ENCODE data around the gene SPRY2.

Gene SPRY2

DNA sequence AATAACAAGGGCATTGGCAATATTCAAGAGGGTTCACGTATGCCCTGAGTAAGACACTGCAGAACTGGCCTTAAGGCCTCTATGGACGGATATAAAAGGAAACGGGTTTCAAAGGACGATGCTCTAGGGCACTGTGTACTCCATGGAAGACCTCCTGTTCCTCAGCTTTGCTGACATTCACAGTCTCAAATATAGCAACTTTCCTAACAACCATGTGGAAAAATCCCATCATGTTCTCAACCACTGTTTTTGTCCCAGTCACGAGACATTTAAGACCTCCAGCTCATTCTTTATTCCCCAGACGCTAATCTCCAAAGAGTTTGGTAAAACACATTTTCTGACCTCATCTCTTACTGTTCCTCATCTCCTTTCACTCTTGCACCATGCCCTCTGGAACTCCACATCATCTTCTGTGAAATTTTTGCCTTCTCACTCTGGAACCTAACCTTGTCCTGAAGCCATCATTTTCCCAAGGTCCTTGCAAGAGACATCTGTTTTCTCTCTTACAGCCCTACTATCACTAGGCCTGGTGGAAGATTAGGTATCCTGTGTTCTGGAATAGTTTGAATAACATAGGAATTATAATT, 37.6 kb downstream of the SPRY2 start:
- H3K9me3 ChIP-seq (ENCODE audit: insufficient read depth, low read depth, low read length), result no peaks in the 10 kb centered on the region
- H3F3A ChIP-seq (ENCODE audit: low read depth), result no peaks in the 10 kb centered on the region
- no peak overlapping the region for H2AFZ ChIP-seq (ENCODE audit: low read length)
- H3K36me3 ChIP-seq (ENCODE audit: insufficient read depth, low read length), result no peaks in the 10 kb centered on the region
- H3K27me3 ChIP-seq (ENCODE audit: insufficient read depth, low read length, poor library complexity, severe bottlenecking), result no peaks in the 10 kb centered on the region
- no peak overlapping the region for H3K9ac ChIP-seq (ENCODE audit: low read depth, low read length, poor library complexity, severe bottlenecking)
- no peaks in the 10 kb centered on the region for H3K79me2 ChIP-seq (ENCODE audit: insufficient read depth, low read length)
- TF ChIP-seq CTCF (conservative IDR thresholded peaks at IDR 0.05; ENCODE audit: low read length), result no peak
- TF ChIP-seq EZH2phosphoT487 (IDR thresholded peaks at IDR 0.05; ENCODE audit: borderline replicate concordance), result no peak
- H4K20me1 ChIP-seq (ENCODE audit: insufficient read depth, low read length, poor library complexity, severe bottlenecking), result no peaks in the 10 kb centered on the region
- H3K4me2 ChIP-seq (ENCODE audit: low read depth, low read length, poor library complexity, severe bottlenecking), result no peak overlapping the region
- H3K9me2 ChIP-seq (replicated peaks; ENCODE audit: low read depth, low read length), result no peaks in the 10 kb centered on the region
- H3K4me3 ChIP-seq (ENCODE audit: low read length, poor library complexity, severe bottlenecking), result no peak overlapping the region
- H3K4me1 ChIP-seq (ENCODE audit: insufficient read depth, low read length, poor library complexity, severe bottlenecking), result peaks cover 6% of the 10 kb centered on the region

GRCh38 chr13:80299046-80299445, 41.9 kb downstream of the SPRY2 start:
- no peaks in the 10 kb centered on the region for H3K79me2 ChIP-seq (ENCODE audit: insufficient read depth, low read length)
- no peak overlapping the region for H3K4me2 ChIP-seq (ENCODE audit: low read depth, low read length, poor library complexity, severe bottlenecking)
- H2AFZ ChIP-seq (ENCODE audit: low read length), result no peak overlapping the region
- H3K4me1 ChIP-seq (ENCODE audit: insufficient read depth, low read length, poor library complexity, severe bottlenecking), result no peaks in the 10 kb centered on the region
- H3K4me3 ChIP-seq (ENCODE audit: low read length, poor library complexity, severe bottlenecking), result no peak overlapping the region
- no peaks in the 10 kb centered on the region for H4K20me1 ChIP-seq (ENCODE audit: insufficient read depth, low read length, poor library complexity, severe bottlenecking)
- no peaks in the 10 kb centered on the region for H3F3A ChIP-seq (ENCODE audit: low read depth)
- no peaks in the 10 kb centered on the region for H3K27me3 ChIP-seq (ENCODE audit: insufficient read depth, low read length, poor library complexity, severe bottlenecking)
- H3K9me2 ChIP-seq (replicated peaks; ENCODE audit: low read depth, low read length), result no peaks in the 10 kb centered on the region
- TF ChIP-seq EZH2phosphoT487 (IDR thresholded peaks at IDR 0.05; ENCODE audit: borderline replicate concordance) (no peak), CTCF (conservative IDR thresholded peaks at IDR 0.05; ENCODE audit: low read length) (no peak)
- no peaks in the 10 kb centered on the region for H3K36me3 ChIP-seq (ENCODE audit: insufficient read depth, low read length)
- H3K9ac ChIP-seq (ENCODE audit: low read depth, low read length, poor library complexity, severe bottlenecking), result no peak overlapping the region
- H3K9me3 ChIP-seq (ENCODE audit: insufficient read depth, low read depth, low read length), result no peaks in the 10 kb centered on the region

DNA sequence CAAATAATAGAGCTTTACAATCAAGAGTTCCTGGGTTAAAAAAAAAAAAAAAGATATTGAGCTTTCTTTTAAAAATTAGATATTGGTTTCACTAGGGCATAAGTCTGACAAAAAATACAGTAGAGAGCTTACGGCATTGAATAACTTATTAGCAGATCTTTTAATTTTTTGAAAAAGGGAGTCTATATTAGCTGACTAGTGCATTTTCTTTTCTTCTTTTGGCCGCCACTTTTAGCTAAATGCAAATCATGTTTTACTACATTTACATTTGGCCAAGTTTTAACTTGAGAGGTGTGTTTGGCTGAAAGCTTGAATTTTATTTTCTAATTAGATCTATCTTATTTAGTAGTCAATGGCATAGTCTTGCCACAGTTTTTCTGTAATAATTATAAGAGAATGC, 43.4 kb downstream of the SPRY2 start:
- Histone ChIP-seq H3K4me1 (ENCODE audit: insufficient read depth, low read length, poor library complexity, severe bottlenecking) (no peaks in the 10 kb centered on the region), H3K4me2 (ENCODE audit: low read depth, low read length, poor library complexity, severe bottlenecking) (no peak overlapping the region), H3K4me3 (ENCODE audit: low read length, poor library complexity, severe bottlenecking) (no peak overlapping the region), H3K79me2 (ENCODE audit: insufficient read depth, low read length) (no peaks in the 10 kb centered on the region), H3K9ac (ENCODE audit: low read depth, low read length, poor library complexity, severe bottlenecking) (no peak overlapping the region), H2AFZ (ENCODE audit: low read length) (no peak overlapping the region), H3K9me2 (replicated peaks; ENCODE audit: low read depth, low read length) (no peaks in the 10 kb centered on the region), H4K20me1 (ENCODE audit: insufficient read depth, low read length, poor library complexity, severe bottlenecking) (no peaks in the 10 kb centered on the region), H3K9me3 (ENCODE audit: insufficient read depth, low read depth, low read length) (no peaks in the 10 kb centered on the region), H3K27me3 (ENCODE audit: insufficient read depth, low read length, poor library complexity, severe bottlenecking) (no peaks in the 10 kb centered on the region), H3K36me3 (ENCODE audit: insufficient read depth, low read length) (no peaks in the 10 kb centered on the region), H3F3A (ENCODE audit: low read depth) (no peaks in the 10 kb centered on the region)
- TF ChIP-seq EZH2phosphoT487 (IDR thresholded peaks at IDR 0.05; ENCODE audit: borderline replicate concordance) (no peak), CTCF (conservative IDR thresholded peaks at IDR 0.05; ENCODE audit: low read length) (no peak)

Measured in Loucy (cell line).